Eye (tissue), 1 donor: ENCODE data around the gene GRIK1.

ENCODE experiments used
- DNase-seq: peaks from one replicate; pipeline ENCODE4 v3.0.0-alpha.2; 2015

Gene GRIK1

DNA sequence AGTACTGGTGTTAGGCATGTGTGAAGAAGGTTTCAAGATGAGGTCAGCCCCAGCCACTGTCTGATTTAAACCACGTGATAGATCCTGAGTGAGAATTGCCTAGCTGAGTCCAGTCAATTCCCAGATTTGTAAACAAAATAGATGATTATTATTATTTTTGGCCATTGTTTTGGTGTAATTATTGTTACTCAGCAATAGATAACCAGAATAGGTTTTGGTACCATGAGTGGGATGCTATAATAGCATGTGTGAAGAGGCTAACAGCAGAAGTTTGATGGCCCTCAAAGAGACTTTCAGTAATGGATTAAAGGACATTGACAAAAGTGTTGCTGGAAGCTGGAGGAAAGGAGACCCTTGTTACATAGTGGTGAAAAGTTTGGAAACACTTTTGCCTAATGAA, 426.3 kb downstream of the GRIK1 start:
- DNase-seq: no peak

DNA sequence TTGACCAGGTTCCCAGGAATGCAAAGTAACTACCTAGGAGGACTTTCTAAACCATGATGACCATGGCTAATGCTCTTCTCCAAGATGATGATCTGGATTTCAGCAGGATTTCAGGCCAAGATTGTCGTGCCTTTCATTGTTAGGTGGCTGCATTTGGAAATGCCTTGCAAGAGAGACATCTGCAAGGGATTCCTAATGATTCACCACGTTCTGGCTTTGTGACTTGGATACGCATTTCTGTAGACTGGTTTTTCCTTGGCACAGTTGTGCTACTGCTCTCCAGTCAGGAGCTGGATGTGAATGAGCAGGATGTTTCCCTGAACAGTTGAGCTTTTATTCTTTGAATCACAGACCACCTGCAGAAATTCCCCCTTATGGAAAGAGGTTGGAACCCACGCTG, 428.7 kb downstream of the GRIK1 start:
- no peak for DNase-seq

DNA sequence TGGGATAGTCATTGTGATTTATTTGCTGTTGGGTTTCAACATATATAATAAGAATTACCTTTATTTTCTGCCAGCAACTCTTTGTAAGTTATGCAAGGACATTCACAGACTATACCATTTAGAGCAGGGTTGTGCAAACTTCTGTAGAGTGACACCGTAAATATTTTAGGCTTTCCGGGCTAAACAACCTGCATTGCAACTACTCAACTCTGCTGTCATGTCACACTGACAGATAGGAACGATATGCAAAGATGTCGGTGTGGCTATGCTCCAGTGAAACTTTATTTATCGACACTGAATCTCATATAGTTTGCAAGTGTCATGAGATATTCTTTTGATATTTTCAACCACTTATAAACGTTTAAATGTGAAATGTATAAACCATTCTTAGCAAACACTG, 430.7 kb downstream of the GRIK1 start:
- DNase-seq: no peak

- no peak for DNase-seq
Measured at GRCh38 chr21:29508301-29508700, 431.5 kb downstream of the GRIK1 start.

DNA sequence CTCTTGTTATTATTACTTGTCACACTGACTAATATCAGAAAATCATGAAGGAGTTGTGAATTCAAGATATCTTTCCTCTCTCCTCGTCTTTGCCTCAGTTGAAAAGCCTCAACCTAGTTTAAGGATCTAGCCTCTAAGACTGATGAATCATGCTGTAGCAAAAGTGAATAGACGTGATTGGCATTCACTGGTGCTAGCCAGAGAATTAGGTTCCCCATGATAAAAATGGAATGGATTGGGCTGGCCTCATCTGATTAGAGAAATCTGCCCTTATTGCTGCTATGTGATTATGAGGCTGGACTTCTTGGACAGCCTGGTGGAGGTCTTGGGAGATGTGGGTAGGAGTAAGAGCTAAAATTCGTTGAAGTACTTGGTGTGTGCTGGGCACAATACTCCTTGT, 432.8 kb downstream of the GRIK1 start:
- no peak for DNase-seq

GRCh38 chr21:29506214-29506613, 433.6 kb downstream of the GRIK1 start:
- DNase-seq: no peak

DNA sequence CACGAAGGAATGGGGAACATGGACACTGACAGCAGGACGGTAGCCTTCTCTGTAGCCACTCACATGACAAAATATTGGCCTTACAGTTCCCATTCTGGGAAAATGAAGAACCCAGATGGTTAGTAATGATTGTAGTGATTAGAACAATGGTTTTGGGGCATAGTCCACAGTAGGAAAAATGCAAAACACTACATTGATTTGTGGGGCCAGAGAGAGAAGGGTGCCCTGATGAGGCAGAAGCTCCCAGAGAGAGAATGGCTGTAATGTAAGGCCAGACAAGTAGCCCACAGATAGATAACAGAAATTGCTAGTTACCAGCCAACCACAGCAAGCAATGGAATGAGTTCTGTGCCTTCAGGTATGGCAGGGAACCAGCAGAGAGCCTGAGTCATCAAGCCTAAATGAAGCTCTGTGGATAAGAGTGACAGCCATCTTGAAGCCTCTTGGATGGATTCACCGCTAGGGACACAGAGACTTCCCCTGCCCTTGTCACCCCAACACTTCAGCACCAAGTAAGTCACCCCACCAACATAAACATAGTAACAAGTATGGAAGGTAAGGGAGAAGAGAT, 435.0 kb downstream of the GRIK1 start:
- DNase-seq: no peak

DNA sequence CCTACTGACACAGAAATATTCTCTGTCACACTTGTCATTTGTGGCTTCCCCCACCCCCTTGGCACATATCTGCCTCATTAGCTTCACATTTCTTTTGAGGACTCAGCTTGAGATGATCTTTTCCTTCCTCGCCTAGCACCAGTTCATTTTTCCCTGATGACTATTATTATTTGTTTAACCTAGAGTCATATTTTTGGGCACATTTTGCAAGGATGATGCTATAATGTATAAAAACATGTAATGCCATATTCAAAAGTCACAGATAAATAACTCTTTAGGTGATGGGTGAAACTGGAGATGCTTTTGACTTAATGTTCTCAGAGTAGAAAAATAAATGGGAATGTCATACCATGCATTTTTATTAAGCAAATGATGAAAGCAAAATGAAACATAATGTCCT, 438.3 kb downstream of the GRIK1 start:
- no peak for DNase-seq

DNA sequence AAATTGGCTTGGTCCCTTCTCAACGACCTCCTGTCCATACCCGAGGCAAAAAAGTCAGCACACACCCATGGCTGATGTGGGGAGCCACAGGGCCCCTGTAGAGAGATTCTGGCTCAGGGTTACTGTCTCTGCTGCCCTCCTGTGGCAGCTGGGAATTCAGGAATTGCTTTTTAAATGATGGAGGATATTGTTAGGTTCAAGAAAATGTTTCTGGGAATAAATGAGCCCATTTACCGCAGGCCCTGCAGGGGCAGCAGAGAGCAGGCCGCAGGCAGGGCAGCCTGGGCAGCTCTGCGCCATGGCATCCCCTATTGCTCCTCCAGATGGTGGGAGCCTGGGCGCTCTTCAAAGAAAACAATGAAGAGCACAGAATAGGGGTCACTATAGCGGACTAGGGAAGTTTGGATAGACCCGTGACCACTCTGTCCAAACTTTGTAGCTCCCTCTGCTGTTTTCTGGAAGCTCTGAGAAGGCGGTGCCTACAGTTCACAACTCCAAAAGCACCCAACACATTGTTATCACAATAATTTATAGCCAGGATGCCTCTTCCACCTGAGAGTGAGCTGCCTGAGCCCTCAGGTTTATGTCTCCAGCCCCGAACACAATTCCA, 440.0 kb downstream of the GRIK1 start:
- no peak for DNase-seq

DNA sequence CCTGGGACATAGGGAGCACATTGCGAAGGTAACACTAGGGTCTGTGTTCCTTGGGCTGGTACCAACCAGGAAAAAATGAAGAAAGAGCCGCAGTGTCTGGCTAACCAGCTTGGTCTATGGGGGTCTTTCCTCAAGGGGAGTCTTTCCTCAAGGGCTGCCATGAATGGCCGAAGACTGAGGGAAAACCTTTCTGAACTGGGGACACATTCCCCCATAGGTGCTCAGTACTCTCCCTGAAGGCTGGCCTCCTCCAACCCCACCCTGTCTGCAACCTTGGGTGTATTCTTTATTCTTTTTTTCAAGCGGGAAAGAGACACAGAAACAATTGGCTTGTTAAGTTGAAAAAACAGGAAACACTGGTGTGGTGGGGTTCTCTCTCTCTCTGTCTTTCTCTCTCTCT, 440.6 kb downstream of the GRIK1 start:
- DNase-seq: no peak

DNA sequence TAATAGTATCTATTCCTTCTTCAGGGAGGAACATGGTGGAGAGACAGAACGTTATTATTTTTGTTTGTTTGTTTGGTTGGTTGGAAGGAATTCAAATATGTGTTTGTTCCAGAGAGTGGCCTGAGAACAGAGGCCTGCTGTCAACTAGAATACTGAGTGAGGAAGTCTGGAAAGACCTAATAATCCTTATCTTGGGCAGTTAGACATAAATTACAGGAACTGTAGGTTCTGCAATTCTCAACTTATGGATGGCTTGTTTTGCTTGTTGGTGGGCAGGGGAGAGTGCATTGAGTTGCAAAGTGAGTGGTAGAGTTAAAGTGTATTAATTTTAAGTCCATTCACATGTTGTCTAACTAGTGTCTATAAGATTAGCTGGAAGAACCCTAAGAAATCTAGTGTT, 443.5 kb downstream of the GRIK1 start:
- no peak for DNase-seq

DNA sequence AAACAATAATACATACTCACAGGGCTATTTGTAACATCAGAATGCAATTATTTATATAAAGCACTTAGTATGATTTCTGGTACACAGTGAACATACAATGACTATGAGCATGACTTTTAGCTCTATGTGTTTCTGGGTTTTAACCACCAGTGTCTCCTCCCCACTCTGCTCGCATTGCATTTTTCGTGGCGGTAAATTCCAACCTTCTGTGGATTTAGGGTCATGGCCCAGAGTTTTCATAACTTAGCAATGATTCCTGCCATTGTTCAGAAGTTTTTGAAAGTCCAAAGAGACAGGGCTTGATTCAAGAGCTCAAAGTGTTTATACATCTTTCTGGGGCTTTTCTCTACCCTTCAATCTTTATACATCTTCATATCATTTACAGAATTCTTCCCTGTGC, 449.8 kb downstream of the GRIK1 start:
- DNase-seq: no peak

DNA sequence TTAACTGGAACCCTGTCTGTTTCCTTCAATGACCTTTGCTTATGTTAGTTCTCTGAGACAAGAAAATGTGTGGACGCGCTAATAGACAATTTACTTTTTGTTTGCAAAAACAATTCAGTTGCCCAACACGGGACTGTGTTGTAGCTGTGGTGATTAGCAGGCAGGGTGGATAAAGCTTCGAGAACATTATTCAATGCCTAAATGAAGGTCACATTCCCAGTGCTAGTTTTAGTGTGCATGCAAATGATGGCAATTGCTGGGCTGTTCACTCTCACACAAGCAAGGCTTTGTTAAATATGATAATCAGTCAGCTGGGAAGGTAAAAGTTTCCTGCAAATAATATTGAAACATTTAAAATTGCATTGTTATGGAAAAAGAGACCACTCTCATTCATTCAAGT, 452.6 kb downstream of the GRIK1 start:
- peak; percentile 33 for DNase-seq
